NCI-H446 (cell line): ENCODE data around the gene HEPACAM2.

Experiments used
- DNase-seq, 2 experiments: peaks; one replicate each; lab custom pipeline; 2025; lab: John Stamatoyannopoulos, UW

HEPACAM2 gene

GRCh38 chr7:93226310-93226709, at the start of gene HEPACAM2:
HEPACAM2 (minus strand) TSS chr7:93226469.
- no peak for DNase-seq

GRCh38 chr7:93265220-93265619, 39.0 kb upstream of the HEPACAM2 start:
- no peak for DNase-seq

DNA sequence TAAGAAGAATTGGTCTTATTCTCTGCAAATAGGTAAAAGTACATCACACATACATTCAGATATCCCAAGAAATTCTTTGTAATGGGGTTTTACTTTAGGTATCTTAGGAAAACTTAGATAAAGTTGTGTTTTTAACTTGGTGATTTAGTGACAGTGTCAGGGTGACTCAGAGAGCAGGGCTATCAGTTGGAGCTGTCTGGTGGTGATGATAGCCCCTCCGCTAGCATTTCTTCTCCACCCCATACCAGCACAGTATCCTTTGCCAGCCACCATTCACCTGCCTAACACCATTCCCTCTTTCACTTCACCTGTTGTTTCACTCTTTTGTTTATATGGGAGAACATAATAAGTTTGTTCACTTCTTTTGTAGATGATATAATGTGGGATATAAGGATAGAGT, 36.3 kb upstream of the HEPACAM2 start:
- DNase-seq: no peak

- no peak for DNase-seq
These were observed 32.4 kb upstream of the HEPACAM2 start for GRCh38 chr7:93258661-93259060.

DNA sequence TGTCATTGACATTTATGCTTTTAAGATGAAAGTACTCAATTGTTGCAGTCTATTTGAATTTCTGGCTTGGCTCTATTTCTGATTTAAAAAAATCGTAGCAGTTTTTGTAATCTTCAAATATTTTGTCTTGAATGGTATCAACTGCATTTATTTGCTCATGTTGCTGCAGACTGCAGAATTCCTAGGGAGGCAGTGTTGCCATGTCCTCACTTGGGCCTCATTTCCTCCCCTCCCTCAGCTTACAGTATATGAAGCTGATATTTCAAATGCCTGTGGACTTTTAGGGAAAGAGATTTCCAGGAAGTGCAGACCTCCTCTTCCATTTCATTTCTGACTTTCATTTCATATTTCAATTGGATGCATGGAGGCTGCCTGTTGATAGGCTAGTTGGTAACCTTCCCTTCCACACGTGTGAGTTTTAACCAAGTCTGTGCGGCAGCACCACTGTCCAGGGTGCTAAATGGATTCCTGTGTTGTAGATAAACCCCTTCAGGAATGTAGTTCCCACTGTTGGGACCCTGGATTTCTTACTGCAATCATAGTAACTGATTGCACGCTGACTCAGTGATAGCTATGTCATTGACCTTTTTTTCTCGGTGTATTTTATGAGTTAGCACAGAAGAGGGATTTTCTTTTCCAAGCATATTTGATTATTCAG, 23.4 kb upstream of the HEPACAM2 start:
- no peak for DNase-seq

GRCh38 chr7:93245525-93246432, 19.5 kb upstream of the HEPACAM2 start:
- DNase-seq: peak in 1 of 2 experiments; percentile 16

DNA sequence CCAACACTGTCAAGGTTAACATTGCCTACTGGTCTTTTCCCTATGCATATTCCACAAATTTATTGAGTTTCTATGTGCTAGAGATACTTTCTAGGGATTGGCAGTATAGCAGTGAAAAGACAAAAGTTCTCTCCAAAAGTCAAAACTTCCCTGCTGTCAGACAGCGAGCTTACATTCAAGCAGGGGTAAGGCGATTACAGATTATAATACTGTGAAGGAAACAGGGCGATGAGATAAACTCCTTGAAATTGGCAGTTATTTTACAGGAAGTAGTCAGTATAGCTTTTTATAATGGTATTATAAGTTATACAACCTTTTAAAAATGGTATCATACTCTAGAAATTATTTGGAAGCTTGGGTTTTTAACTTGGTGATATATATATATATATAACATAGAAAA, 15.8 kb upstream of the HEPACAM2 start:
- DNase-seq: no peak

DNA sequence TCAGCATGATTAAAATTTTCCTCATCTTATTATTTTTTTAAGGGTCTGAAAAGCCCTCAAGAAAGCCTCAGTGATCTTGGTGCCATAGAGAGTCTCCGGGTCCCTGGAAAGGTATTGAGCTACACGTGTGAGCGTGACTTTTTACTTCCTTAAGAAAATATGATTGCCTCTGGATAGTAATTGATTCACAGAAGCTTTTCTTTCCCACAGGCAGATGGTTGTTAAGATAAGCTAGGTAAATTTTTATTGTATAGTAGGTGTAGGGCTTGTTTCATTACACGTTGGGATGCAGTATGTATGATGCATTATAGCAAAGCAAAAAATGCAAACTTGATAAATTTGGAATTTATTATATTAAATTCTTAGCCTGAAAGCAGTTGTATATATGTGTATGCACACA, 13.6 kb upstream of the HEPACAM2 start:
- no peak for DNase-seq

DNA sequence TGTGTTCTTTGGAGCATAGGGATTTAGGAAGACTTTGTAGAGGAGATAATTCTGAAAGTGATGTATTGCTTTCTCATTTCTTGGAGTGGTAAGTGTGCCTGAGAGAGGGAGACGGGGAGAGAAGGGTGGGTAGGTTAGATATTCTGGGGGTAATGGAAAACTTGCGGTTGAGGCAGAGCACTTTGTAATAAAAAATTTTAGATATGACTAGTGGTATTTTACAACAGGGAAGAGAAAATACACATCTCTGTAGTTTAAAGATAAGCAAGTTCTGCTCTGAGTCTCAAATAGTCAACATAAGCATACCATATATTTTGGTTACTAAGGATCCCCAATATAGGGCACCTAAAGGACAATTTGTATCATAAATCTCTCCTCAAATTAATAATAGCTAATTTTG, 12.5 kb upstream of the HEPACAM2 start:
- no peak for DNase-seq

- no peak for DNase-seq
These were observed 11.9 kb upstream of the HEPACAM2 start for GRCh38 chr7:93238131-93238530.

GRCh38 chr7:93235541-93235940, 9.3 kb upstream of the HEPACAM2 start:
- DNase-seq: no peak

GRCh38 chr7:93232673-93233018, 6.4 kb upstream of the HEPACAM2 start:
- DNase-seq: no peak

- peak; percentile 85 to 92 for DNase-seq
These were observed 5.8 kb upstream of the HEPACAM2 start, which contains the start of gene VPS50 for GRCh38 chr7:93231799-93232672. VPS50 (plus strand) TSS chr7:93232366; CDS start chr7:93232468, 102 bp downstream.

DNA sequence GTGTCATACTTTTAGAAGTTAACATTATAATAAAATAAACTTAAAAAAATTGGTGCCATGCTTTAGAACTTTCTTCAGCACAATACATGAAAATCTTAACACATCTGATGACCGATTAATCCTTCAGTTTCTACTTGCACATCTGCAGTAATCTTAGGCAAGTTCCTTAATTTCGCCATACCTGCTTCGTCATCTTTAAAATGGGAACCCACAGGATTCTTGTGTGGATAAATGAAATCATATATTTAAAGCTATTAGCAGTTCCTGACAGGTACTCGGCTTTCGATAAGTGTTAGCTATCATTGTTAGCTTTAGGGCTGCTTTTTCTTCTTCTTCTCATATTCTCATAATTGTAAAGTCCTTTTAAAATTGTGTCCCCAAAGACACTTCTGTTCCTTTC, 5.0 kb upstream of the HEPACAM2 start:
- DNase-seq: no peak

GRCh38 chr7:93228302-93228701, 2.0 kb upstream of the HEPACAM2 start:
- peak; percentile 16 to 47 for DNase-seq

- DNase-seq: no peak
These were observed 6.4 kb downstream of the HEPACAM2 start for GRCh38 chr7:93219868-93220267.

DNA sequence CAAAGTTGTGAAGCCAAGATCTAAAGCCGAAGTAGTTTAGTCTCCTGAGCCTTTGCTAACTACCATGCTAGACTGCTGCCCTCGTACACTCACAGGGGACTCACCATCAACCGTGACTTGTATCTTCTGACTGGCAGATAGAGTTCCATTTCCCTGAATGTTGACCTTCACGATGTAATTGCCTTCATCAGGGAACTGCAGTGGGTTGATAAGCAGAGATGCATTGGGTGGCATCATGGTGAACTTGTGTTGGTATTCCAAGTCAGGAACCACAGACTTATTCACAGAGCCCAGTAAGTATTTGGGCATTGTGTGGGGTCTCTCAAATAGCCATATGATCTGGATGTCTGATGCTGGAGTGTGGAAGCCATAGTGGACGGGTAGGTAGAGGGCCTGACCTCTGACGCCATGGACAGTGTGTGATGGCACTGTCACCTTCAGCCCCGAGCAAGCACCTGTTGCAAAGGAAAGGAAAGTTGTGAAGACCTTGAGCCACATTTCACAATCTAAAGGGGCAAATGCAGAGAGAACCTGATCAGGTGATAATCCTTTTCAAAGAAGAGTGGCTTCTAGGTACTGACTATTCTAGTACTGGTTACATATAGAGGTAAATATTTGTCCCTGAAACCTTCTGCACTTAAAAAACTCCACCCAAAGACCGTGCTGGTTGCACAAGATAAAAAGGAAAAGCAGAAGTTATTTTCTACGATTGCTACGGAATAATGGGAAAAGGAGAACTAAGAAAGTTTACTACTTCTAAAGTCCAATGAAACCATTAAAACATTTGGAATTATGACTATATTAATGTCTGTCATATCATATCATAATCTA, 7.1 kb downstream of the HEPACAM2 start:
- DNase-seq: no peak

DNA sequence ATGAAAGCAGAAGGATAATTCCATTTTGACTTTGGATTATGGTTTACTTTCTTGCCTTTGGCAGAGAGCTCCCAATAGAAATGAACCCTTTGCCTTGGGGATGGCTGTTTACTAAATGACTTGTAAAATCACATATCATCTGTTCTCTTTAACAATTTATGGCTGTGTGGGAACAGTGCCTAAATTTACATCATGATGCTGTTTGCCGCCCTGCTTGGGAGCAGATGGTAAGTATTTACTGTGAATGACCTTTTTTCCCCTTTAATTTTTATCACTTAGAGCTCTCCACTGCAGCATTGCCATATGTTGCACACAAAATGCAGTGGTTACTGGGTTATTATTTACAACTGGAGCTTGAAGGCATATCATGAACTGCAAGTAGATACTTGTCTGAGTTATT, 13.4 kb downstream of the HEPACAM2 start:
- peak; percentile 47 to 74 for DNase-seq

GRCh38 chr7:93211228-93211818, 14.9 kb downstream of the HEPACAM2 start:
- no peak for DNase-seq

- no peak for DNase-seq
These were observed 21.2 kb downstream of the HEPACAM2 start for GRCh38 chr7:93205046-93205445.

DNA sequence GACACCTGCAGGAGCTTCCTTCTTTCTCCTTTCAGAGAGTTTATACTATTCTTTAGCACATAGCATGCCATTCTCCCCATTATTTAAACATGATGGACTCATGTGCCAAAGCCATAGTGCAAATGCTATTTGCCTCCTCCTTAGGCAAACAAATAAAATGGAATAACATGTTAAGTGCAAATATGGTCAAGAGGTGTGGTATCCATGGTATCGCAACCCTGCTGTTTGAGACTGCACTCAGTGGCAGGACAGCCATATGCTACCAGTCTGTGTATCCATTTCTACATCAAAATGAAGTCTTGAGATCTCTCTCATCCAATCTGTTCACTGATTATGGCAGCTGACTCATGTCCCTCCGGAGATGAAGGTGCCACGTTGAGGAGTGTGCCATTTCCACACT, 22.8 kb downstream of the HEPACAM2 start:
- DNase-seq: peak in 1 of 2 experiments; percentile 25
